H1 (cell line): ENCODE data around the gene PAX8. TPM values are rescaled to one million over a fixed set of nuclear protein-coding genes. Genes with fewer than 3 reads are reported as not detected.

Experiments used
- CBX5 ChIP-seq: fragments of 300-800, 300-1000 bp; sonication (generic); IDR thresholded peaks from 2 replicates; pipeline ENCODE4 v1.7.1; 2016; ENCODE audit warnings: antibody characterized with exemption, low read length, low read depth
- JUND ChIP-seq: IDR thresholded peaks from 2 replicates; pipeline ENCODE4 v1.6.1; 2011; ENCODE audit warnings: mild to moderate bottlenecking, improper control_type of control experiment, low read length
- polyA plus RNA-seq, 7 experiments: library from polyadenylated mRNA; depleted of rRNA in 3 of 7; stranded (reverse) in 5 of 7; unstranded in 2 of 7; fragments of >200 nt in 5 of 7; fragments of 200-250 nt in 2 of 7; gene quantifications; 1 replicate in 5 of 7; 2 replicates in 1 of 7; 4 replicates in 1 of 7; pipeline versions ENCODE4 v1.2.1 to v1.2.3, GENCODE V29; 2011 to 2013; ENCODE audit warnings: missing spikeins in 2 of 7, mixed read lengths in 2 of 7
- total RNA-seq: library from RNA; stranded (reverse); fragmentation: NEBNext Ultra II Directional; extraction: Animal tissue kit (Norgen Biotek cat#: 25700); gene quantifications from 2 replicates; pipeline ENCODE4 v1.2.1, GENCODE V29; 2021

PAX8 gene
- total and polyA plus RNA-seq, 2 of the 8 experiments (the other 6 are each of a cell fraction or from before 2014, with no cell fraction given), result 0.02 TPM; not detected in 1

GRCh38 chr2:113227290-113227689, 51.4 kb downstream of the PAX8 start (continued):
- TF ChIP-seq CBX5 (no peak), JUND (no peak)
